ENCODE results near the gene SCIMP.

DNA sequence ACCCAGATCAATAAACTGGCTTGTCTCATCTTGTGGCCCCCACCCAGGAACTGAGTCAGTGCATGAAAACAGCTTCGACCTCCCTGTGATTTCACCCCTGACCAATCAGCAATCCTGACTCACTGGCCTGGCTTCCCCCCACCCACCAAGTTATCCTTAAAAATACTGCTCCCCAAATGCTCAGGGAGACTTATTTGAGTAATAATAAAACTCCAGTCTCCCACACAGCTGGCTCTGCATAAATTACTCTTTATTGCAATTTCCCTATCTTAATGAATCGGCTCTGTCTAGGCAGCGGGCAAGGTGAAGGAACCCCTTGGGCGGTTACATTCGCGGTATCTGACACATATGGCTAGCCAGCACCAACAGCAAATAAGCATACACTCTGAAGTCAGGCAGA is 37.7 kb upstream of the SCIMP start:
- TF ChIP-seq, protein P1, sequence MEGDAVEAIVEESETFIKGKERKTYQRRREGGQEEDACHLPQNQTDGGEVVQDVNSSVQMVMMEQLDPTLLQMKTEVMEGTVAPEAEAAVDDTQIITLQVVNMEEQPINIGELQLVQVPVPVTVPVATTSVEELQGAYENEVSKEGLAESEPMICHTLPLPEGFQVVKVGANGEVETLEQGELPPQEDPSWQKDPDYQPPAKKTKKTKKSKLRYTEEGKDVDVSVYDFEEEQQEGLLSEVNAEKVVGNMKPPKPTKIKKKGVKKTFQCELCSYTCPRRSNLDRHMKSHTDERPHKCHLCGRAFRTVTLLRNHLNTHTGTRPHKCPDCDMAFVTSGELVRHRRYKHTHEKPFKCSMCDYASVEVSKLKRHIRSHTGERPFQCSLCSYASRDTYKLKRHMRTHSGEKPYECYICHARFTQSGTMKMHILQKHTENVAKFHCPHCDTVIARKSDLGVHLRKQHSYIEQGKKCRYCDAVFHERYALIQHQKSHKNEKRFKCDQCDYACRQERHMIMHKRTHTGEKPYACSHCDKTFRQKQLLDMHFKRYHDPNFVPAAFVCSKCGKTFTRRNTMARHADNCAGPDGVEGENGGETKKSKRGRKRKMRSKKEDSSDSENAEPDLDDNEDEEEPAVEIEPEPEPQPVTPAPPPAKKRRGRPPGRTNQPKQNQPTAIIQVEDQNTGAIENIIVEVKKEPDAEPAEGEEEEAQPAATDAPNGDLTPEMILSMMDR (conservative IDR thresholded peaks at IDR 0.05; ENCODE audit: low read depth, low read length): no peak
- TF ChIP-seq POLR2A (IDR thresholded peaks at IDR 0.05; ENCODE audit: low read depth, low read length) (no peak), RCOR1 (IDR thresholded peaks at IDR 0.05; ENCODE audit: insufficient replicate concordance, low read length) (no peak), SMC3 (IDR thresholded peaks at IDR 0.05; ENCODE audit: low read depth, low read length) (no peak), RAD21 (IDR thresholded peaks at IDR 0.05; ENCODE audit: low read length) (no peak), MAFK (IDR thresholded peaks at IDR 0.05; ENCODE audit: low read depth, low read length) (no peak), MXI1 (IDR thresholded peaks at IDR 0.05; ENCODE audit: borderline replicate concordance, low read depth, low read length) (no peak), CEBPB (IDR thresholded peaks at IDR 0.05; ENCODE audit: low read depth, low read length) (no peak), FOS (IDR thresholded peaks at IDR 0.05; ENCODE audit: low read depth, low read length) (no peak), RFX5 (IDR thresholded peaks at IDR 0.05; ENCODE audit: low read depth, low read length) (no peak), NFE2L2 (IDR thresholded peaks at IDR 0.05; ENCODE audit: low read depth, low read length) (no peak), CHD1 (IDR thresholded peaks at IDR 0.05; ENCODE audit: low read depth, low read length) (no peak)
- TF ChIP-seq, protein P2, sequence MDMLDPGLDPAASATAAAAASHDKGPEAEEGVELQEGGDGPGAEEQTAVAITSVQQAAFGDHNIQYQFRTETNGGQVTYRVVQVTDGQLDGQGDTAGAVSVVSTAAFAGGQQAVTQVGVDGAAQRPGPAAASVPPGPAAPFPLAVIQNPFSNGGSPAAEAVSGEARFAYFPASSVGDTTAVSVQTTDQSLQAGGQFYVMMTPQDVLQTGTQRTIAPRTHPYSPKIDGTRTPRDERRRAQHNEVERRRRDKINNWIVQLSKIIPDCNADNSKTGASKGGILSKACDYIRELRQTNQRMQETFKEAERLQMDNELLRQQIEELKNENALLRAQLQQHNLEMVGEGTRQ (IDR thresholded peaks at IDR 0.05; ENCODE audit: low read depth, low read length): no peak
- TF ChIP-seq, protein P3, sequence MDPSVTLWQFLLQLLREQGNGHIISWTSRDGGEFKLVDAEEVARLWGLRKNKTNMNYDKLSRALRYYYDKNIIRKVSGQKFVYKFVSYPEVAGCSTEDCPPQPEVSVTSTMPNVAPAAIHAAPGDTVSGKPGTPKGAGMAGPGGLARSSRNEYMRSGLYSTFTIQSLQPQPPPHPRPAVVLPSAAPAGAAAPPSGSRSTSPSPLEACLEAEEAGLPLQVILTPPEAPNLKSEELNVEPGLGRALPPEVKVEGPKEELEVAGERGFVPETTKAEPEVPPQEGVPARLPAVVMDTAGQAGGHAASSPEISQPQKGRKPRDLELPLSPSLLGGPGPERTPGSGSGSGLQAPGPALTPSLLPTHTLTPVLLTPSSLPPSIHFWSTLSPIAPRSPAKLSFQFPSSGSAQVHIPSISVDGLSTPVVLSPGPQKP (IDR thresholded peaks at IDR 0.05; ENCODE audit: borderline replicate concordance, low read depth, low read length): no peak

Measured in IMR-90 (cell line).